OCI-LY7 (cell line): ENCODE results near the gene PIGQ. TPM values are rescaled to one million over a fixed set of nuclear protein-coding genes. Genes with fewer than 3 reads are reported as not detected.

ENCODE experiments used
- BruUV-seq: library from RNA; stranded (reverse); fragments of 400-500 nt; replicated peaks from 2 replicates; lab custom pipeline; 2021; lab: Mats Ljungman, UMichigan
- CTCF ChIA-PET: fragments of 300-600 bp; sonication (Branson Sonifier 250); formaldehyde crosslinking; loops from one replicate; lab custom pipeline; 2022; ENCODE audit warnings: antibody characterized with exemption; ENCODE audit not compliant: unreplicated experiment; lab: Charles Lee
- POLR2A ChIA-PET: fragments of 300-600 bp; sonication (Branson Sonifier 250); formaldehyde crosslinking; loops from one replicate; lab custom pipeline; 2022; ENCODE audit warnings: antibody characterized with exemption; lab: Charles Lee
- DNase-seq: peaks from one replicate; pipeline ENCODE4 v3.0.0-alpha.2; 2015; ENCODE audit warnings: low spot score
- H2AFZ ChIP-seq: fragments of 200-600 bp; sonication (generic), shearing (Covaris generic); 2 replicates; pipeline ENCODE4 v1.6.1; 2014; ENCODE audit warnings: mild to moderate bottlenecking, antibody characterized with exemption, low read length, moderate library complexity
- H3K27ac ChIP-seq: fragments of 200-600 bp; sonication (generic); 2 replicates; pipeline ENCODE4 v1.5.1; 2014; ENCODE audit warnings: mixed run types, low read depth, mild to moderate bottlenecking, moderate library complexity, low read length, inconsistent platforms; ENCODE audit not compliant: poor library complexity, severe bottlenecking
- H3K36me3 ChIP-seq: fragments of 200-600 bp; sonication (generic); 2 replicates; pipeline ENCODE4 v1.6.1; 2014; ENCODE audit warnings: mild to moderate bottlenecking, antibody characterized with exemption, low read length, moderate library complexity, mixed read lengths; ENCODE audit not compliant: insufficient read depth
- H3K4me1 ChIP-seq: fragments of 200-600 bp; sonication (generic); 2 replicates; pipeline ENCODE4 v1.5.1; 2014; ENCODE audit warnings: mild to moderate bottlenecking, low read length; ENCODE audit not compliant: insufficient read depth, poor library complexity, severe bottlenecking
- H3K4me2 ChIP-seq: fragments of 200-600 bp; sonication (generic); 2 replicates; pipeline ENCODE4 v1.6.1; 2014; ENCODE audit warnings: mild to moderate bottlenecking, low read length
- H3K4me3 ChIP-seq: fragments of 200-600 bp; sonication (generic); 2 replicates; pipeline ENCODE4 v1.5.1; 2014; ENCODE audit warnings: mild to moderate bottlenecking, low read depth, low read length; ENCODE audit not compliant: poor library complexity, severe bottlenecking
- H3K79me2 ChIP-seq: fragments of 200-600 bp; sonication (generic); 2 replicates; pipeline ENCODE4 v1.6.1; 2016; ENCODE audit warnings: low read depth, mild to moderate bottlenecking, low read length, moderate library complexity, mixed read lengths; ENCODE audit not compliant: insufficient read depth
- H3K9me2 ChIP-seq: fragments of 200-600 bp; sonication (generic); 2 replicates; pipeline ENCODE4 v1.6.1; 2016; ENCODE audit warnings: mild to moderate bottlenecking, low read length, mixed read lengths; ENCODE audit not compliant: insufficient read depth
- H3K9me3 ChIP-seq: fragments of 200-600 bp; sonication (generic); 2 replicates; pipeline ENCODE4 v1.6.1; 2014; ENCODE audit warnings: mild to moderate bottlenecking, mixed run types, low read length, mixed read lengths
- H4K20me1 ChIP-seq: fragments of 200-600 bp; sonication (generic); 2 replicates; pipeline ENCODE4 v1.6.1; 2014; ENCODE audit warnings: mild to moderate bottlenecking, antibody characterized with exemption, low read length, moderate library complexity, mixed read lengths; ENCODE audit not compliant: insufficient read depth
- EZH2phosphoT487 ChIP-seq: fragments of 200-600 bp; sonication (generic); IDR thresholded peaks from 2 replicates; pipeline ENCODE4 v1.6.1; 2018; ENCODE audit warnings: low read depth, borderline replicate concordance, mild to moderate bottlenecking, mixed run types, antibody characterized with exemption, low read length, moderate library complexity, mixed read lengths
- intact Hi-C: fragments of 100-400 bp; cut with micrococcal nuclease; formaldehyde crosslinking; loops from one replicate; pipeline ENCODE4 v1.10.0; 2022; ENCODE audit not compliant: unreplicated experiment
- total RNA-seq, 2 experiments: library from RNA; depleted of rRNA in 1 of 2; stranded (reverse); fragments of >200 nt in 1 of 2; shearing (Covaris generic) in 1 of 2; gene quantifications; 2 replicates each; pipeline ENCODE4 v1.2.3, GENCODE V29; 2014 to 2022
- TF ChIP-seq, protein P1 (sequence below): fragments of 200-600 bp; sonication (generic); conservative IDR thresholded peaks from 2 replicates; pipeline ENCODE4 v1.5.1; 2014; ENCODE audit warnings: mild to moderate bottlenecking, antibody characterized with exemption, low read length, moderate library complexity, mixed read lengths

PIGQ gene
- total RNA-seq, 2 experiments from 2014 or later, result 39.0 to 54.2 TPM

DNA sequence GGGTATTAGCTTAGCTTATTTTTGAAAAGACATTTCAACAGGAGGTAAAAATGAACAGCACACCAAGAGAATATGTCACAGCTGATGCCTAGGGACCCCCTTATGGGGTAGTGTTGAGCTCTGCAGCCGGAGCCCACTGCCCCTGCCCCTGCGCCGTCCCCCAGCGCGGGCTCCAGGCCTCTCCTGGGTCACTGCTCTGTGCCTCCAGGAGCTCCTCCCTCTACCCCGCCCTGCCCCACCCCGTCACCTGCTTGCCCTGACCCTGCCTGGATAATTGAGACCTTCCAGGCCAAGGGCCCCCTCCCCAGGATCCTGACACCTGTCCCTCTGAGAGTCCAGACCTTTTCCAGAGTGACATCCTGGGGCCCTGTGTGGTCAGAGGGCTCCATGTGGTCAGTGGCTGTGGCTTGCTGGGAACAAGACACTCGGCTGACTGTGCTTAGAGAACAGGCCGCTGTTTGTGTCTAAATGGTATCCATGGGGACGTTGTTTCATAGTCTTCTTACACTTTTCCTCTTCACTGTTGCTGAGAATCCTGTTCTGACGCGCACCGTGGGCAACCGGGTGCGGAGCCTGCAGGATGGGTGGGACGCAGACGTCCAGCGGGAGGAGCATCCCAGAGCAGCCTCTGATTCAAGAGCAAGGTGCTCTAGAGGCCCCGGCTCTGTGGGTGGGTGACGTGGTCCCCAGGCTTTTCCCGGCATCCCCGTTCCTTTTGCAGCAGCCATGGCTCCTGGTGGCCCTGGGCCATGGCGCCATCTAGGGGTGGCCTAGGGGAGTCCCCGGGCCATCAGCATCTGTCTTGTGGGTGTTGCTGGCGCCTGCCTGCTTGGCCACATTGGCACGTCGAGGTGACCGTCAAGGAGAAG lies 41.0 kb downstream of the PIGQ start:
- no peaks in the 10 kb centered on the region for H3K9me2 ChIP-seq
- H3K36me3 ChIP-seq, result no peaks in the 10 kb centered on the region; the same call in 1 of the 2 replicates
- TF ChIP-seq, protein P1, sequence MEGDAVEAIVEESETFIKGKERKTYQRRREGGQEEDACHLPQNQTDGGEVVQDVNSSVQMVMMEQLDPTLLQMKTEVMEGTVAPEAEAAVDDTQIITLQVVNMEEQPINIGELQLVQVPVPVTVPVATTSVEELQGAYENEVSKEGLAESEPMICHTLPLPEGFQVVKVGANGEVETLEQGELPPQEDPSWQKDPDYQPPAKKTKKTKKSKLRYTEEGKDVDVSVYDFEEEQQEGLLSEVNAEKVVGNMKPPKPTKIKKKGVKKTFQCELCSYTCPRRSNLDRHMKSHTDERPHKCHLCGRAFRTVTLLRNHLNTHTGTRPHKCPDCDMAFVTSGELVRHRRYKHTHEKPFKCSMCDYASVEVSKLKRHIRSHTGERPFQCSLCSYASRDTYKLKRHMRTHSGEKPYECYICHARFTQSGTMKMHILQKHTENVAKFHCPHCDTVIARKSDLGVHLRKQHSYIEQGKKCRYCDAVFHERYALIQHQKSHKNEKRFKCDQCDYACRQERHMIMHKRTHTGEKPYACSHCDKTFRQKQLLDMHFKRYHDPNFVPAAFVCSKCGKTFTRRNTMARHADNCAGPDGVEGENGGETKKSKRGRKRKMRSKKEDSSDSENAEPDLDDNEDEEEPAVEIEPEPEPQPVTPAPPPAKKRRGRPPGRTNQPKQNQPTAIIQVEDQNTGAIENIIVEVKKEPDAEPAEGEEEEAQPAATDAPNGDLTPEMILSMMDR, result peak; percentile 75
- TF ChIP-seq EZH2phosphoT487, result no peak
- H3K4me3 ChIP-seq, result no peak overlapping the region
- no peaks in the 10 kb centered on the region for H3K79me2 ChIP-seq
- no peaks in the 10 kb centered on the region for H3K9me3 ChIP-seq
- ChIA-PET CTCF (interaction anchor here (0.6 kb wide), 1 partner anchor 128 kb away, joined by 3 read pairs; no protein-coding TSS in a partner anchor), POLR2A (interaction anchor here (0.6 kb wide), 1 partner anchor 170 kb away, joined by 5 read pairs; no protein-coding TSS in a partner anchor)
- no peak overlapping the region for H3K27ac ChIP-seq
- intact Hi-C loops, result no loop called here
- H3K4me1 ChIP-seq, result no peaks in the 10 kb centered on the region
- DNase-seq, result peak; percentile 31
- H3K4me2 ChIP-seq, result no peak overlapping the region
- BruUV-seq, result no TSS peak
- H4K20me1 ChIP-seq, result no peaks in the 10 kb centered on the region
- H2AFZ ChIP-seq, result no peak overlapping the region

DNA sequence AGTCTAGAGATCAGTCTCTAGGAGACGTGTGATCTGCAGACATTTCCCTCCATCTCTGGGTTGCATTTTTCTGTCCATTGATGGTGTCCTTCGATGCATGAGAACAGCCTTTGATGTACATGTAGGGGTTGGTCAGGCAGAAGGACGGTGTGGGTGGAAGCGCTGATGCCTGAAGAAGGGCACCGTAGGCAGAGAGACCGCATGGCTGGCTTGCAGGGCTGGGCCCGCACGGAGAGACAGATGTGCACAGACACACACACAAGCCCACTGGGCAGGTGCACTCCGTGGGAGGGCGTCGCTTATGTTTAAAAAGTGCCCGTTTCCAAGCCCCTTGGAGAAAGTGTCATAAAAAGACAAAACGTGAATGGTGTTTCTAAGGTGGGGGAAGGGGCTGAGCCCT lies 45.4 kb downstream of the PIGQ start:
- Histone ChIP-seq H3K4me2 (no peak overlapping the region), H3K9me2 (no peaks in the 10 kb centered on the region), H3K9me3 (no peaks in the 10 kb centered on the region), H4K20me1 (no peaks in the 10 kb centered on the region), H3K36me3 (no peaks in the 10 kb centered on the region), H2AFZ (no peak overlapping the region), H3K4me3 (no peak overlapping the region), H3K27ac (no peak overlapping the region), H3K79me2 (no peaks in the 10 kb centered on the region), H3K4me1 (no peaks in the 10 kb centered on the region)
- POLR2A ChIA-PET, result no interaction called here
- CTCF ChIA-PET, result no interaction called here
- intact Hi-C loops, result no loop called here
- no peak for TF ChIP-seq EZH2phosphoT487
- TF ChIP-seq, protein P1, result no peak
- BruUV-seq, result no TSS peak
- DNase-seq, result no peak
